GM20431 (cell line): ENCODE measurements around the gene APOBEC2.

ENCODE experiments used
- in situ Hi-C: fragments of 300-500 bp; cut with MseI, MboI; formaldehyde crosslinking; loops from one replicate; pipeline ENCODE4 v1.15.0; 2020; ENCODE audit warnings: low sequenced_read_pairs; ENCODE audit not compliant: unreplicated experiment

The APOBEC2 gene

GRCh38 chr6:41036601-41037000 lies 16.4 kb upstream of the APOBEC2 start:
- in situ Hi-C loops, result no loop called here

DNA sequence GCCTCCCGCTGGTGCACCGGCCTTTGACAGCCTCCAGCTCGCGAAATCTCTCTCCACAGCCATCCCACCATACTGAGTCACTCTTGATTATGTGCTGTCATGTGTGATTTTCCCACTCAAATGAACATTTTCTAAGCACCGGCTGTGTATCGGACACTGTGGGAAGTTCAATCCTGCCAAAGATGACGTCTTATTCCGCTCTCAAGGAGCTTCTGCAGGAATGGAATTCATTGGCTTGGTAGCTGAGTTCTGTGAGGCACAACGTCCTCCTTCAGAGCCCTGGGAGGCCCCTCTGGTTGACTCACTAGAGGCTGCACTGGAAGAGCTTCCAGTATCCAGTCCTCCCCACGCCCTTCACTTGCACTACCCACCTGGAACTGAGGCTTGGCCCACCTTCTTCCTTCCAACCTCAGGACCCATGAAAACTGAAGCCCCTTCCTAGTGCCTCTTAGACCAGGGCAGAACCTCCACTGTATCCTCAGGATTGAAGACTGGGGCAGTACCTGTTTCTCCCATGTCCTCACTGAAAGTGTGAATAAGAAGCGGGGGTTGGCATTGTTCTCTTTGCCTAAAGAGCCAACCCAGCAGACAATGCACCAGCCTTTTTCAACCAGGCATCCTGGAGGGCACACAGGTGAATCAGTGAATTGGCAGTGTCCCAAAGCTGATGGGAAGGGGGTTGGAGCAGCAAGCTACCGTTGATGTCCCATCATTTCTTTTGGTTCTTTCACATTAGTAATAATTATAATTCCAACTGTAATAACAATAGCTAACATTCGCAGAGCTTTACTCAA lies 15.7 kb upstream of the APOBEC2 start:
- in situ Hi-C loops, result no loop called here

DNA sequence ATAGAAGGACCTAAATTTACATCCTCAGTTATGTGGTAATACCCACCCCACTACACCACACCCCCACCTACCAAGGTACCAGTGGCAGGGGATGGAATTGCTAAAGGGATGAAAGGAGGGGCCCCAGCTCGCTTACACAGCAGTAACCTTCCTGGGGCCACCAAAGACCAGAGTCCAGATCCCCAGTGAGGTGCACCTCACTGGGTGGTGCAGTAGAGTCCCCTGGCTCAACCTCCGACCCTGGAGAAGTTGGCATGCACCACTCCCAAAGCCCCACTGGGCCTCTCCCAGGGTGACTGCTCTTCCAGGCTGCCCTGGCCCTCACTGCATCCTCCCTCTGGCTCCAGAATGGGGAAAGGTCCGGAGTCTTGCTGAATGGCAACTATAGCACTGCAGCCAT lies 14.8 kb upstream of the APOBEC2 start:
- in situ Hi-C loops, result no loop called here

DNA sequence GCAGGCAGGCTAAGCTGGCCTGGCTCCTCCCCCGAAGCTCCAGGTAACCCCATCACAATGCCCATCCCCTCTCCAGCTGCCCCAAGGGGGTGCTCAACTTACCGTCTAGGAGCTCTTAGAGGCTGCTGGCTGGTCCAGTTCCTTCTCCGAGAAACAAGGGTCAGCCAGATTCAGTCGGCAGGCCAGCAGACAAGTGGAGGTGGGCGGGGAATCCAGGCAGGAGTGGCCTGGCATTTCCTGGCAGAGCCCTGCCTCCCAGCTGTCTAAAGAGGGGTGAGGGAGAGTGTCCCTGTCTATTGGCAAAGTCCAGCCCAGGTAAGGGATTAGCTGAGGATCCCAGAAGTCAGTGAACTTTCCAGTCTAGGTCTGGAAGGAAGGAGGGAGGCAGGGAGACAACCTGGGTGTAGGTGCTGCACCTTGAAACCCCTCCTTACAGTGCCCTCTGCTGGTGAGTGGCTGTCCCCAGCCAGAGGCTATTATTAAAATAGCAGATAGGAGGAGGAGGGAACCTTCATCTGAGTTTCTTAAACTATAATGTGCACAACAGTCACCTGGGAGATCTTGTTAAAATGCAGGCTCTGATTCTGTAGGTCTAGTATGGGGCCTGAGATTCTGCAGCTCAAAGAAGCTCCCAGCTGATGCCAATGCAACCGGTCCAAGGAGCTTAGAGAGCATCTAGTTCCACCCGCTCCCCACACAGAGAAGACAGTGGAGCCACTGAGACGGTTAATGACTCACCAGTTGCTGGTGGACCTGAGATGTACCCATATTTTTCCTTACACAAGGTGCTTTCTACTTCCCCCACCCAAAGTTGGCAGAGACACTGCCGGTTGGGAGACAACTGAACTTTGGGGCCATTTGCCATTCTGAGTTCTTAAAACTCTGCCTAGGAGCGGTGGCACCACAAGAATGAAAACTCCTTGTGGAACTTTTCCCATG lies 13.7 kb upstream of the APOBEC2 start, which contains the start of gene UNC5CL:
TSS of gene UNC5CL (minus strand) at position 162 of the 939 bp plus-strand sequence. CDS start 4,147 bp downstream, outside the sequence.
- in situ Hi-C loops, result no loop called here

DNA sequence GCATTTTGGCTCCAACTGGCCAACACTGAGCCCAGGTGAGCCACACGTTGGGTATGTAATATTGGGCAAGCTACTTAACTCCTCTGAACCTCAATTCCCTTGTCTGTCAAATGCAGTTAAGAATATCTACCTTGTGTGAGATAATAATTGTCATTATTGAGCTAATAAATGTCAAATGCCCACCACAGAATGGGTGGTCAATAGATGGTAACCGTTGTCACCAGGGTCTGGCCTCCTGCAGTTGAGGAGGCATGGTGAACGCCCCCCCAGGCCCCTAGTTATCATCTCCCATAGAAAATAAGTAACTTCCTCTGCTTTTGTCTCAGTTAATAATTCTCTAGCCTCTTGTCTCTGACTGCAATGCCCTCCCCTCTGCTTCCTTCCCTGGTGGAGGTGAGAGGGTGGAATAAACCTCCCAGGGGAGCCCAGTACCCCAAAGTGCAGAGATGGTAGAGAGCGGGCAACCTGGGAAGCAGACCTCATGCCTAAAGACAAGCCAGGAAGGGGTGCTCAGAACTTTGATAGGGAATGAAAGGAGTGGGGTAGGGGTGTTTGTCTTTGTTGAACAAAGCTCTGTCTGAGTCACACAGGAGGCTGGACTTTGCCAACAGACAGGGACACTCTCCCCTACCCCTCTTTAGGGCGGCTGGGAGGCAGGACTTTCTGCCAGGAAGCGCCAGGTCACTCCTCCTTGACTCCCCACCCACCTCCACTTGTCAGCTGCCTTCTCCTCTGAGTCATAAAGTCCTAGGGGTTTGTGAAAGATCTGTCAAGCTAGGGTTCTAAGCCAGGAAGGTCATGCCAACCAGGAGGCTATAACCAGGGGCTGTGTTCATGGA lies 12.7 kb upstream of the APOBEC2 start:
- in situ Hi-C loops, result no loop called here

GRCh38 chr6:41040940-41041536 lies 12.0 kb upstream of the APOBEC2 start:
- in situ Hi-C loops, result no loop called here

- in situ Hi-C loops, result no loop called here
Observed at GRCh38 chr6:41042226-41043055, 10.6 kb upstream of the APOBEC2 start, which contains the start of gene TSPO2. Gene TSPO2, plus strand, starts transcription at chr6:41042467. Its CDS starts 519 bp downstream, at chr6:41042986.

GRCh38 chr6:41043151-41043550 lies 9.9 kb upstream of the APOBEC2 start:
- in situ Hi-C loops, result no loop called here

GRCh38 chr6:41045664-41046063 lies 7.3 kb upstream of the APOBEC2 start:
- in situ Hi-C loops, result no loop called here

DNA sequence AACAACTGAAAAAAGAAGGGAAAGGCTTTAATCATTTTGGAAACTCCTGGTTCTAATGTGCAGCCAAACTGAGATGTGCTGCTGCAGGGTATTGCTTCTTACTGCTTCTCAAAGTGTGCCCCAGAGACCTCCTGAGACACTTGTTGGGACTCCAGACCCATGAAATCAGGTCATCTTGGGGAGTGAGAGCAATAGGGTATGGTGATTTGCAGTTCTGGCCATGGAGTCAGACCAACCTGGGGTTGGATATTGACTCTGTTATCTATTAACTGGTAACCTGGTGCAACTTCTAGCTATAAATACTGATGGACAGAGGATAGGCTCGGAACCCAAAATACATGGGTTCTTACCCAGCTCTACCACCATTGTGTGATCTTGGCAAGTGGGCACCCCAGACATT lies 6.9 kb upstream of the APOBEC2 start:
- in situ Hi-C loops, result no loop called here

DNA sequence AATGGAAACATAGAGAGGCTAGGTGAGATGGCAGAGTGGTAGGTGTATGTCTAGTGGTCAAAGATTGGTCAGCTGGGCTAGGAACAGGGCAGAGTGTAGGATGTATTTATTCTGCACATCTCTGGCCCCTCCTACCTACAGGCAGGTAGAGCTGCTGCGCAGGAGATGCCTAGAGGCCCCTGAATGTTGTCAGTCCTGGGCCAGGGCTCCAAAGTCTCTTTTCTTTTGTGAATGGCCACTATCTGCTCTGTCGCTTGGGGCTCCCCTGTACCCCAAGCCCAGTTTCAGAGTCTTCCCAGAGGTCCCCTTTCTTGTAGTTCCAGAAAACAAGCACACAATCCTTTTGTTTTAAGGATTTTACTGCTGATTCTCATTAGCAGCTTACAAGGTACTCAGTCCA lies 5.7 kb upstream of the APOBEC2 start:
- in situ Hi-C loops, result no loop called here

GRCh38 chr6:41047745-41048732 lies 5.0 kb upstream of the APOBEC2 start:
- in situ Hi-C loops, result no loop called here

DNA sequence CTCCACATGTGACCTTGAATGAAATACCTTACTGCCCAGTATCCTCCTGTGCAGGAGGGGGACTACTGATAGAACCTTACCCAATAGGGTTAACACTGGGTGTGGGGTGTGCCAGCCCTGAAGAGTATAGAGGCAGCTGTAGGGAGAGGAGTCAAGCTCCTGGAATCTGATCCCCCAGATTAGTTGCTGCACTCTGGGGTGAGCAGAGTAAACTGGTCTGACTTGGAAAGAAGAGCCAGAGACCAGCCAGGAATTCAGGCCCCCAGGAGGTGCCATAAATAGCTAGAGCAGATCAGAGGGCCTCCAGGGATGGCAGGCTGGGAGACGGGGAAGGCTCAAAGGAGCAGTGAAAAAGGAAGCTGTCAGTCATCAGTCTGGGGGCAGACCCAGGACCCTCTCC lies 3.5 kb upstream of the APOBEC2 start:
- in situ Hi-C loops, result no loop called here

- in situ Hi-C loops, result no loop called here
Observed at GRCh38 chr6:41049955-41050354, 3.0 kb upstream of the APOBEC2 start.

- in situ Hi-C loops, result no loop called here
Observed at GRCh38 chr6:41050536-41050935, 2.5 kb upstream of the APOBEC2 start.

- in situ Hi-C loops, result no loop called here
Observed at GRCh38 chr6:41051873-41052272, 1.1 kb upstream of the APOBEC2 start.

- in situ Hi-C loops, result no loop called here
Observed at GRCh38 chr6:41054511-41054910, 1.5 kb downstream of the APOBEC2 start.

DNA sequence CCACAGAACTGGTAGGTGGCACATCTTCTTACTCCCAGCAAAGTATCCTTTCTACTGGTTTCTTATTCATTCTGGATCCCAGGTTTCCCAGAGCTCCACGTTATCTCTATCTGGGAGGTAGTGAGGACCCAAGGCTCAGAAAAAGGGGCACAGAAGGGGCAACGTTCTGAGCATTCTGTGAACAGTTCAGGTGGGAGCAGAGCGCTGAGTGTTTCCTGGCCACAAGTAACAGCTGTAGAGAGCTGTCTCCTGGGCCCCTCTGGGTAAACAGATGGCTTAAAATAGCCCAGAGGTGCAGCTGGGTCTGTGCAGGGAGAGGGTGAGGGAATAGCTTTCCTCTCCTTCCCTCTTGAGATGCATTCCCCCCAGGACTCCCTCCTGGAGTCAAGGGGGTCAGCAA lies 2.1 kb downstream of the APOBEC2 start:
- in situ Hi-C loops, result no loop called here
